Mesenchymal stem cell (in vitro differentiated cells and primary cell): ENCODE data around the gene TBX2.

Experiments used
- DNase-seq: peaks from one replicate; pipeline ENCODE4 v3.0.0-alpha.2; 2013
- H2AFZ ChIP-seq: one replicate; pipeline ENCODE4 v1.6.1; 2013; ENCODE audit warnings: low read depth, mild to moderate bottlenecking, control low read depth, inconsistent platforms, low read length, moderate library complexity
- H2AK5ac ChIP-seq: 2 replicates; pipeline ENCODE4 v1.6.1; 2013; ENCODE audit warnings: low read length, moderate library complexity, mild to moderate bottlenecking, inconsistent platforms; ENCODE audit not compliant: severe bottlenecking
- H2BK120ac ChIP-seq: one replicate; pipeline ENCODE4 v1.6.1; 2013; ENCODE audit warnings: low read depth, mild to moderate bottlenecking, inconsistent platforms, low read length, moderate library complexity
- H2BK12ac ChIP-seq, 2 experiments: one replicate each; pipeline ENCODE4 v1.6.1; 2013; ENCODE audit warnings: inconsistent platforms in 2 of 2, low read length in 2 of 2, mild to moderate bottlenecking in 2 of 2, moderate library complexity in 2 of 2, control low read depth in 1 of 2
- H2BK15ac ChIP-seq: one replicate; pipeline ENCODE4 v1.6.1; 2013; ENCODE audit warnings: mild to moderate bottlenecking, low read depth, inconsistent platforms; ENCODE audit not compliant: poor library complexity, severe bottlenecking
- H2BK5ac ChIP-seq: 2 replicates; pipeline ENCODE4 v1.6.1; 2013; ENCODE audit warnings: low read depth, mild to moderate bottlenecking, low read length, control low read depth, inconsistent platforms; ENCODE audit not compliant: poor library complexity, severe bottlenecking
- H3K14ac ChIP-seq, 2 experiments: one replicate each; pipeline ENCODE4 v1.6.1; 2013; ENCODE audit warnings: inconsistent platforms in 2 of 2, low read length in 2 of 2, control low read depth in 1 of 2, mild to moderate bottlenecking in 1 of 2, moderate library complexity in 1 of 2
- H3K18ac ChIP-seq, 2 experiments: one replicate each; pipeline ENCODE4 v1.6.1; 2013; ENCODE audit warnings: inconsistent platforms in 2 of 2, low read length in 2 of 2, control low read depth in 1 of 2, low read depth in 1 of 2, mild to moderate bottlenecking in 1 of 2
- H3K23ac ChIP-seq, 2 experiments: one replicate each; pipeline ENCODE4 v1.6.1; 2013; ENCODE audit warnings: inconsistent platforms in 2 of 2, low read length in 2 of 2, mild to moderate bottlenecking in 2 of 2, moderate library complexity in 2 of 2, control low read depth in 1 of 2
- H3K27ac ChIP-seq: 2 replicates; pipeline ENCODE4 v1.5.1; 2013; ENCODE audit warnings: mild to moderate bottlenecking, moderate library complexity, low read length, control low read depth, inconsistent platforms; ENCODE audit not compliant: poor library complexity, severe bottlenecking
- H3K27me3 ChIP-seq, 2 experiments: 2 replicates each; pipeline versions ENCODE4 v1.6.1 to v1.7.0; 2013; ENCODE audit warnings: low read length in 2 of 2, mild to moderate bottlenecking in 2 of 2, moderate library complexity in 2 of 2, control low read depth in 1 of 2, inconsistent platforms in 1 of 2; ENCODE audit not compliant: control insufficient read depth in 1 of 2, insufficient read depth in 1 of 2
- H3K36me3 ChIP-seq, 2 experiments: 2 replicates each; pipeline versions ENCODE4 v1.6.1 to v1.7.0; 2013; ENCODE audit warnings: low read length in 2 of 2, control low read depth in 1 of 2, inconsistent platforms in 1 of 2, low read depth in 1 of 2, mild to moderate bottlenecking in 1 of 2; ENCODE audit not compliant: insufficient read depth in 2 of 2, control insufficient read depth in 1 of 2
- H3K4ac ChIP-seq, 2 experiments: one replicate each; pipeline ENCODE4 v1.6.1; 2013; ENCODE audit warnings: inconsistent platforms in 2 of 2, low read length in 2 of 2, mild to moderate bottlenecking in 2 of 2, moderate library complexity in 2 of 2, control low read depth in 1 of 2, low read depth in 1 of 2
- H3K4me1 ChIP-seq: 2 replicates; pipeline ENCODE4 v1.6.1; 2013; ENCODE audit warnings: low read depth, low read length, control low read depth; ENCODE audit not compliant: control insufficient read depth, insufficient read depth
- H3K4me2 ChIP-seq: 2 replicates; pipeline ENCODE4 v1.6.1; 2013; ENCODE audit warnings: low read length, mild to moderate bottlenecking, inconsistent platforms; ENCODE audit not compliant: poor library complexity, severe bottlenecking
- H3K4me3 ChIP-seq, 2 experiments: 2 replicates each; pipeline versions ENCODE4 v1.5.1 to v1.7.0; 2013; ENCODE audit warnings: low read length in 2 of 2, mild to moderate bottlenecking in 2 of 2, control low read depth in 1 of 2, low read depth in 1 of 2; ENCODE audit not compliant: insufficient read depth in 1 of 2
- H3K79me1 ChIP-seq: replicated peaks from 2 replicates; pipeline ENCODE4 v1.6.1; 2013; ENCODE audit warnings: mild to moderate bottlenecking, control low read depth, low read length, inconsistent platforms; ENCODE audit not compliant: poor library complexity, severe bottlenecking
- H3K9ac ChIP-seq: 2 replicates; pipeline ENCODE4 v1.7.0; 2013; ENCODE audit warnings: mild to moderate bottlenecking, low read length, moderate library complexity
- H3K9me3 ChIP-seq: 2 replicates; pipeline ENCODE4 v1.7.0; 2013; ENCODE audit warnings: mild to moderate bottlenecking, low read length; ENCODE audit not compliant: control insufficient read depth
- H4K8ac ChIP-seq: one replicate; pipeline ENCODE4 v1.6.1; 2013; ENCODE audit warnings: inconsistent platforms, mild to moderate bottlenecking, low read length, moderate library complexity
- H4K91ac ChIP-seq: one replicate; pipeline ENCODE4 v1.6.1; 2013; ENCODE audit warnings: mild to moderate bottlenecking, low read length, inconsistent platforms
- WGBS: methylation state at CpG from one replicate; pipeline ENCODE4 v1.1.7; 2013; ENCODE audit warnings: mixed read lengths; 5-methylcytosine and 5-hydroxymethylcytosine counted together

Gene TBX2

GRCh38 chr17:61442878-61443474 is 43.3 kb downstream of the TBX2 start:
- H2BK120ac ChIP-seq = no peak overlapping the region
- peaks cover 30 to 47% of the 10 kb centered on the region in 2 experiments for H3K27me3 ChIP-seq
- no peak overlapping the region for H3K18ac ChIP-seq
- no peak overlapping the region for H4K91ac ChIP-seq
- H3K4me2 ChIP-seq = no peak overlapping the region
- no peak overlapping the region for H2BK12ac ChIP-seq
- no peaks in the 10 kb centered on the region for H3K79me1 ChIP-seq
- H2AK5ac ChIP-seq = no peak overlapping the region
- no peak overlapping the region for H3K23ac ChIP-seq
- no peaks in the 10 kb centered on the region for H3K36me3 ChIP-seq
- H3K9ac ChIP-seq = no peak overlapping the region
- WGBS = 62% methylated on average over 11 of the region's 11 CpGs
- no peak overlapping the region for H3K14ac ChIP-seq
- no peak overlapping the region for H3K4me3 ChIP-seq
- no peak overlapping the region for H4K8ac ChIP-seq
- H3K4me1 ChIP-seq = peaks cover 4% of the 10 kb centered on the region
- H2AFZ ChIP-seq = no peak overlapping the region
- H3K27ac ChIP-seq = no peak overlapping the region
- H2BK15ac ChIP-seq = no peak overlapping the region
- H3K4ac ChIP-seq = no peak overlapping the region
- H3K9me3 ChIP-seq = peaks cover 3% of the 10 kb centered on the region
- no peak overlapping the region for H2BK5ac ChIP-seq
- DNase-seq = no peak

GRCh38 chr17:61443475-61443882 is 43.8 kb downstream of the TBX2 start:
- no peak overlapping the region for H3K9ac ChIP-seq
- H3K4me1 ChIP-seq = peaks cover 4% of the 10 kb centered on the region
- H2BK120ac ChIP-seq = no peak overlapping the region
- H3K9me3 ChIP-seq = no peaks in the 10 kb centered on the region
- H4K8ac ChIP-seq = no peak overlapping the region
- no peak overlapping the region for H2BK5ac ChIP-seq
- H3K27ac ChIP-seq = no peak overlapping the region
- 88% methylated on average over 18 of the region's 18 CpGs for WGBS
- no peak overlapping the region for H2BK15ac ChIP-seq
- no peak overlapping the region for H3K4me3 ChIP-seq
- no peak overlapping the region for H2BK12ac ChIP-seq
- H3K36me3 ChIP-seq = no peaks in the 10 kb centered on the region
- no peak overlapping the region for H3K23ac ChIP-seq
- no peak for DNase-seq
- H3K4ac ChIP-seq = no peak overlapping the region
- no peak overlapping the region for H3K18ac ChIP-seq
- peaks cover 32 to 46% of the 10 kb centered on the region in 2 experiments for H3K27me3 ChIP-seq
- H2AK5ac ChIP-seq = no peak overlapping the region
- no peaks in the 10 kb centered on the region for H3K79me1 ChIP-seq
- no peak overlapping the region for H4K91ac ChIP-seq
- no peak overlapping the region for H3K4me2 ChIP-seq
- H2AFZ ChIP-seq = no peak overlapping the region
- no peak overlapping the region for H3K14ac ChIP-seq

- H3K4me1 ChIP-seq = peaks cover 4% of the 10 kb centered on the region
- H3K79me1 ChIP-seq = no peaks in the 10 kb centered on the region
- 89% methylated on average over 13 of the region's 13 CpGs for WGBS
- H4K91ac ChIP-seq = no peak overlapping the region
- no peaks in the 10 kb centered on the region for H3K36me3 ChIP-seq
- H4K8ac ChIP-seq = no peak overlapping the region
- no peak overlapping the region for H3K4me2 ChIP-seq
- H2AFZ ChIP-seq = no peak overlapping the region
- H3K14ac ChIP-seq = no peak overlapping the region
- H3K4me3 ChIP-seq = no peak overlapping the region
- no peak overlapping the region for H2BK5ac ChIP-seq
- H3K27me3 ChIP-seq = peaks cover 33 to 46% of the 10 kb centered on the region in 2 experiments
- H3K9ac ChIP-seq = no peak overlapping the region
- DNase-seq = no peak
- H2BK12ac ChIP-seq = peak overlapping the region in 1 of 2 experiments; percentile 11
- H3K4ac ChIP-seq = no peak overlapping the region
- H2AK5ac ChIP-seq = no peak overlapping the region
- no peaks in the 10 kb centered on the region for H3K9me3 ChIP-seq
- no peak overlapping the region for H3K27ac ChIP-seq
- H2BK120ac ChIP-seq = no peak overlapping the region
- H2BK15ac ChIP-seq = no peak overlapping the region
- H3K18ac ChIP-seq = no peak overlapping the region
- no peak overlapping the region for H3K23ac ChIP-seq
These were observed 44.4 kb downstream of the TBX2 start for GRCh38 chr17:61444075-61444474.

- 21% methylated on average over 5 of the region's 6 CpGs for WGBS
- no peak overlapping the region for H3K4ac ChIP-seq
- peaks cover 33 to 44% of the 10 kb centered on the region in 2 experiments for H3K27me3 ChIP-seq
- no peaks in the 10 kb centered on the region for H3K9me3 ChIP-seq
- no peak overlapping the region for H3K4me2 ChIP-seq
- no peak overlapping the region for H3K9ac ChIP-seq
- no peak overlapping the region for H4K91ac ChIP-seq
- peak overlapping the region; percentile 12 for H2BK15ac ChIP-seq
- H2BK120ac ChIP-seq = no peak overlapping the region
- no peak overlapping the region for H3K4me3 ChIP-seq
- no peaks in the 10 kb centered on the region for H3K36me3 ChIP-seq
- no peak overlapping the region for H3K23ac ChIP-seq
- no peak overlapping the region for H4K8ac ChIP-seq
- DNase-seq = peak; percentile 70
- H3K18ac ChIP-seq = no peak overlapping the region
- peaks cover 4% of the 10 kb centered on the region for H3K4me1 ChIP-seq
- no peak overlapping the region for H2AFZ ChIP-seq
- no peak overlapping the region for H3K14ac ChIP-seq
- no peak overlapping the region for H2AK5ac ChIP-seq
- H3K79me1 ChIP-seq = no peaks in the 10 kb centered on the region
- no peak overlapping the region for H3K27ac ChIP-seq
- no peak overlapping the region for H2BK12ac ChIP-seq
- H2BK5ac ChIP-seq = no peak overlapping the region
These were observed 45.2 kb downstream of the TBX2 start for GRCh38 chr17:61444831-61445230.
